EH (cell line): ENCODE data around the gene SETDB2.
"Not testable (repeated sequence)": the region's sequence is repeated elsewhere in the genome, so short reads cannot be mapped to it uniquely, and the experiment has no call there.

Experiments
- DNase-seq: peaks from one replicate; pipeline ENCODE4 v3.0.0-alpha.2; 2015; ENCODE audit warnings: low read depth

The SETDB2 gene

GRCh38 chr13:49472186-49472585, 28.1 kb downstream of the SETDB2 start:
- no peak for DNase-seq

- no peak for DNase-seq
These were observed 32.5 kb downstream of the SETDB2 start for GRCh38 chr13:49476529-49476928.

- DNase-seq, result no peak
These were observed 37.7 kb downstream of the SETDB2 start for GRCh38 chr13:49481788-49482187.

- no peak for DNase-seq
These were observed 44.5 kb downstream of the SETDB2 start for GRCh38 chr13:49488563-49488962.

- no peak for DNase-seq
These were observed 50.6 kb downstream of the SETDB2 start for GRCh38 chr13:49494645-49495044.

- peak; percentile 89 for DNase-seq
These were observed 52.0 kb downstream of the SETDB2 start, which contains the start of gene PHF11 for GRCh38 chr13:49495783-49496762. TSS of gene PHF11 (plus strand) at chr13:49495953. CDS start at chr13:49496002, 49 bp downstream.

- not testable (repeated sequence) for DNase-seq
These were observed 52.8 kb downstream of the SETDB2 start for GRCh38 chr13:49496837-49497236.

GRCh38 chr13:49497272-49497671, 53.2 kb downstream of the SETDB2 start:
- no peak for DNase-seq

- DNase-seq, result no peak
These were observed 54.1 kb downstream of the SETDB2 start for GRCh38 chr13:49498206-49498605.

GRCh38 chr13:49499889-49500660, 56.0 kb downstream of the SETDB2 start:
- peak; percentile 90 for DNase-seq

GRCh38 chr13:49502954-49503353, 58.9 kb downstream of the SETDB2 start:
- peak; percentile 53 for DNase-seq

- DNase-seq, result peak; percentile 36
These were observed 59.9 kb downstream of the SETDB2 start for GRCh38 chr13:49503951-49504350.

GRCh38 chr13:49512578-49512977, 68.5 kb downstream of the SETDB2 start:
- DNase-seq, result no peak

GRCh38 chr13:49516467-49516866, 72.4 kb downstream of the SETDB2 start:
- no peak for DNase-seq

GRCh38 chr13:49517461-49517860, 73.4 kb downstream of the SETDB2 start:
- DNase-seq, result peak; percentile 34

GRCh38 chr13:49521224-49521623, 77.2 kb downstream of the SETDB2 start:
- DNase-seq, result no peak

GRCh38 chr13:49524740-49525501, 80.8 kb downstream of the SETDB2 start:
- DNase-seq, result no peak

- no peak for DNase-seq
These were observed 83.0 kb downstream of the SETDB2 start for GRCh38 chr13:49527123-49527522.

- no peak for DNase-seq
These were observed 84.1 kb downstream of the SETDB2 start for GRCh38 chr13:49528161-49528560.

- DNase-seq, result no peak
These were observed 86.4 kb downstream of the SETDB2 start for GRCh38 chr13:49530457-49530856.

GRCh38 chr13:49532593-49532992, 88.5 kb downstream of the SETDB2 start:
- DNase-seq, result no peak

- DNase-seq, result no peak
These were observed 88.9 kb downstream of the SETDB2 start for GRCh38 chr13:49533011-49533410.
